ENCODE measurements around the gene TMEM243. TPM values are rescaled to one million over a fixed set of nuclear protein-coding genes. Genes with fewer than 3 reads are reported as not detected.

The TMEM243 gene
- polyA plus RNA-seq, 2 of the 4 experiments (the other 2 are of a cell fraction) = 23.7 to 36.1 TPM

- ATAC-seq (no peak), DNase-seq (ENCODE audit: low read depth in 1 of 2, low spot score in 1 of 2) (peak in 1 of 2 experiments; percentile 2), FAIRE-seq (peak; percentile 36)
- 49% methylated on average over 9 of the region's 9 CpGs for WGBS (ENCODE audit: missing lambda C conversion rate)
- TF ChIP-seq GATA3 (IDR thresholded peaks at IDR 0.05; ENCODE audit: borderline replicate concordance) = no peak
- peak; percentile 66 for TF ChIP-seq MAFK (IDR thresholded peaks at IDR 0.05; ENCODE audit: partially characterized antibody)
- no peak for TF ChIP-seq SMC3 (IDR thresholded peaks at IDR 0.05)
- no peak for TF ChIP-seq MAX (IDR thresholded peaks at IDR 0.05)
- TF ChIP-seq CEBPB (IDR thresholded peaks at IDR 0.05) = no peak
- H3K9me3 ChIP-seq = no peaks in the 10 kb centered on the region
- POLR2A ChIA-PET = interaction anchor here (1.0 to 2.4 kb wide), 4 partner anchors 10 to 69 kb away, joined by 3 to 24 read pairs (median 8); partner anchors contain the start of gene TMEM243
- peak overlapping the region; percentile 91 for H3K4me2 ChIP-seq
- H3K4me1 ChIP-seq = peaks cover 30% of the 10 kb centered on the region
- peak overlapping the region; percentile 61 for H3K4me3 ChIP-seq
- CTCF ChIA-PET = interaction anchor here (0.6 to 1.2 kb wide), 2 partner anchors 103 to 735 kb away, joined by 3 read pairs; no protein-coding TSS in a partner anchor
- peak overlapping the region; percentile 90 to 99 for H3K27ac ChIP-seq
Observed at GRCh38 chr7:87151002-87151728, 68.4 kb downstream of the TMEM243 start.

GRCh38 chr7:87148332-87148955, 71.1 kb downstream of the TMEM243 start:
- FAIRE-seq = no peak
- H3K4me1 ChIP-seq = peaks cover 7% of the 10 kb centered on the region; the same call in 2 of the 3 replicates
- peak; percentile 7 to 41 for DNase-seq (ENCODE audit: low read depth in 1 of 2, low spot score in 1 of 2)
- CTCF ChIA-PET = interaction anchor here (0.5 to 3.0 kb wide), 24 partner anchors 9 to 435 kb away, joined by 3 to 28 read pairs (median 4); partner anchors contain the start of gene ELAPOR2
- no peak overlapping the region for H3K4me2 ChIP-seq
- no peak overlapping the region for H3K4me3 ChIP-seq
- H3K9me3 ChIP-seq = no peaks in the 10 kb centered on the region
- no peak for ATAC-seq
- TF ChIP-seq CEBPB (IDR thresholded peaks at IDR 0.05) = peak in 1 of 2 experiments; percentile 36; a peak in 1 of 4 replicates
- no peak for TF ChIP-seq JUNB (IDR thresholded peaks at IDR 0.05)
- peak; percentile 65 for TF ChIP-seq CTCF (IDR thresholded peaks at IDR 0.05)
- TF ChIP-seq RAD21 (conservative IDR thresholded peaks at IDR 0.05 in 1 of 2, IDR thresholded peaks at IDR 0.05 in 1 of 2) = peak; percentile 66 to 67
- no peak for TF ChIP-seq HMGXB4 (CRISPR knock-in tag; IDR thresholded peaks at IDR 0.05; ENCODE audit: borderline replicate concordance)
- no peak for TF ChIP-seq TFCP2L1 (CRISPR knock-in tag; IDR thresholded peaks at IDR 0.05)
- no peak for TF ChIP-seq NR3C1 (IDR thresholded peaks at IDR 0.05)
- no peak for TF ChIP-seq EHF (CRISPR knock-in tag; IDR thresholded peaks at IDR 0.05)
- no peak for TF ChIP-seq HOXB13 (CRISPR knock-in tag; IDR thresholded peaks at IDR 0.05; ENCODE audit: low read depth)
- no peak for TF ChIP-seq HEYL (CRISPR knock-in tag; IDR thresholded peaks at IDR 0.05)
- no peak for TF ChIP-seq NFE2L2 (conservative IDR thresholded peaks at IDR 0.05; ENCODE audit: low read length)
- no peak for TF ChIP-seq HOXB5 (CRISPR knock-in tag; IDR thresholded peaks at IDR 0.05)
- no peak for TF ChIP-seq ZNF302 (CRISPR knock-in tag; IDR thresholded peaks at IDR 0.05)
- TF ChIP-seq EP300 (IDR thresholded peaks at IDR 0.05) = no peak
- TF ChIP-seq GATA3 (IDR thresholded peaks at IDR 0.05; ENCODE audit: borderline replicate concordance) = no peak
- TF ChIP-seq SMC3 (IDR thresholded peaks at IDR 0.05) = peak; percentile 48
- no peak for TF ChIP-seq FOSL2 (IDR thresholded peaks at IDR 0.05)
- TF ChIP-seq FOSL2 (CRISPR knock-in tag; IDR thresholded peaks at IDR 0.05) = no peak
- TF ChIP-seq MYC (IDR thresholded peaks at IDR 0.05; ENCODE audit: borderline replicate concordance, low read length) = no peak
- TF ChIP-seq TP53 (CRISPR knock-in tag; IDR thresholded peaks at IDR 0.05) = no peak
- no peak for TF ChIP-seq MAX (IDR thresholded peaks at IDR 0.05)
- TF ChIP-seq KDM1A (IDR thresholded peaks at IDR 0.05; ENCODE audit: low read depth) = no peak
- TF ChIP-seq ESRRA (IDR thresholded peaks at IDR 0.05; ENCODE audit: borderline replicate concordance, low read length) = no peak
- TF ChIP-seq HOXA7 (CRISPR knock-in tag; IDR thresholded peaks at IDR 0.05) = no peak
- H3K27ac ChIP-seq = no peak overlapping the region
- POLR2A ChIA-PET = no interaction called here
- 53% methylated on average over 1 of the region's 1 CpG for WGBS (ENCODE audit: missing lambda C conversion rate)

Measured in A549 (cell line).